ENCODE data around the gene ZYG11A.

DNA sequence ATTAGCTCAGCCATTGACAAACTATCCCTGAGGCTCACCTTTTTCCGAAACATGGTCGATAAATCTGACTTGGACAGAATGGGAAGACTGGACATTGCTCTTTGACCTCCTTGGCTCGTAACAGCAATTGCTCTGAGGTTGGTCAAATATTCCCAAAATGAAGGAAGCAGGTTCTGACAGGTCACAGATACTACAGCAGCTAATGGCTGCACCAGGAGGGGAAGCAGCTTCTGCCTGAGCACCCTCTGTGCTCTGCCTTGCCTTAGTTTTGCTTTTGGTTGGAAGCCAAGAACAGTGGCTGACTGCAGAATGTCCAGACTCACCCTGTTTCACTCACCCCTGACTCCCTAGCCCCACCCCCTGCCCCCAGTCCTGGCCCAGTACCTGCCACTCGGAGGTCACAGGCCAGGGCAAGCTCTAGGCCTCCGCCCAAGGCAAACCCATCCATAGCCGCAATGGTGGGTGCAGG is 63.6 kb downstream of the ZYG11A start:
- TF ChIP-seq, protein P1, sequence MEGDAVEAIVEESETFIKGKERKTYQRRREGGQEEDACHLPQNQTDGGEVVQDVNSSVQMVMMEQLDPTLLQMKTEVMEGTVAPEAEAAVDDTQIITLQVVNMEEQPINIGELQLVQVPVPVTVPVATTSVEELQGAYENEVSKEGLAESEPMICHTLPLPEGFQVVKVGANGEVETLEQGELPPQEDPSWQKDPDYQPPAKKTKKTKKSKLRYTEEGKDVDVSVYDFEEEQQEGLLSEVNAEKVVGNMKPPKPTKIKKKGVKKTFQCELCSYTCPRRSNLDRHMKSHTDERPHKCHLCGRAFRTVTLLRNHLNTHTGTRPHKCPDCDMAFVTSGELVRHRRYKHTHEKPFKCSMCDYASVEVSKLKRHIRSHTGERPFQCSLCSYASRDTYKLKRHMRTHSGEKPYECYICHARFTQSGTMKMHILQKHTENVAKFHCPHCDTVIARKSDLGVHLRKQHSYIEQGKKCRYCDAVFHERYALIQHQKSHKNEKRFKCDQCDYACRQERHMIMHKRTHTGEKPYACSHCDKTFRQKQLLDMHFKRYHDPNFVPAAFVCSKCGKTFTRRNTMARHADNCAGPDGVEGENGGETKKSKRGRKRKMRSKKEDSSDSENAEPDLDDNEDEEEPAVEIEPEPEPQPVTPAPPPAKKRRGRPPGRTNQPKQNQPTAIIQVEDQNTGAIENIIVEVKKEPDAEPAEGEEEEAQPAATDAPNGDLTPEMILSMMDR (IDR thresholded peaks at IDR 0.05; ENCODE audit: insufficient read depth, low read depth, low read length) = no peak
- no peak for TF ChIP-seq EZH2 (IDR thresholded peaks at IDR 0.05; ENCODE audit: insufficient read depth, low read length)

Measured in astrocyte (in vitro differentiated cells and primary cell).